Fibroblast of villous mesenchyme (primary cell): ENCODE measurements around the gene ULBP1. TPM values are rescaled to one million over a fixed set of nuclear protein-coding genes. Genes with fewer than 3 reads are reported as not detected.
"Not testable (repeated sequence)": the region's sequence is repeated elsewhere in the genome, so short reads cannot be mapped to it uniquely, and the experiment has no call there.

Experiments used
- DNase-seq: peaks from one replicate; pipeline ENCODE4 v3.0.0-alpha.2; 2010; ENCODE audit warnings: low read depth
- H3K4me3 ChIP-seq: 2 replicates; pipeline ENCODE4 v1.5.1; 2011; ENCODE audit warnings: low read depth, mild to moderate bottlenecking, low read length
- total RNA-seq: library from RNA; depleted of rRNA; stranded (reverse); fragments of >200 nt; gene quantifications from 2 replicates; pipeline ENCODE4 v1.2.3, GENCODE V29; 2012
- TF ChIP-seq, protein P1 (sequence below): IDR thresholded peaks from 2 replicates; pipeline ENCODE4 v1.5.1; 2012; ENCODE audit warnings: low read depth, mild to moderate bottlenecking, low read length; ENCODE audit not compliant: insufficient read depth

Gene ULBP1
- total RNA-seq, 1 donor, result 0.43 TPM

- H3K4me3 ChIP-seq, result no peak overlapping the region
- TF ChIP-seq, protein P1, sequence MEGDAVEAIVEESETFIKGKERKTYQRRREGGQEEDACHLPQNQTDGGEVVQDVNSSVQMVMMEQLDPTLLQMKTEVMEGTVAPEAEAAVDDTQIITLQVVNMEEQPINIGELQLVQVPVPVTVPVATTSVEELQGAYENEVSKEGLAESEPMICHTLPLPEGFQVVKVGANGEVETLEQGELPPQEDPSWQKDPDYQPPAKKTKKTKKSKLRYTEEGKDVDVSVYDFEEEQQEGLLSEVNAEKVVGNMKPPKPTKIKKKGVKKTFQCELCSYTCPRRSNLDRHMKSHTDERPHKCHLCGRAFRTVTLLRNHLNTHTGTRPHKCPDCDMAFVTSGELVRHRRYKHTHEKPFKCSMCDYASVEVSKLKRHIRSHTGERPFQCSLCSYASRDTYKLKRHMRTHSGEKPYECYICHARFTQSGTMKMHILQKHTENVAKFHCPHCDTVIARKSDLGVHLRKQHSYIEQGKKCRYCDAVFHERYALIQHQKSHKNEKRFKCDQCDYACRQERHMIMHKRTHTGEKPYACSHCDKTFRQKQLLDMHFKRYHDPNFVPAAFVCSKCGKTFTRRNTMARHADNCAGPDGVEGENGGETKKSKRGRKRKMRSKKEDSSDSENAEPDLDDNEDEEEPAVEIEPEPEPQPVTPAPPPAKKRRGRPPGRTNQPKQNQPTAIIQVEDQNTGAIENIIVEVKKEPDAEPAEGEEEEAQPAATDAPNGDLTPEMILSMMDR, result no peak
- no peak for DNase-seq
Measured at GRCh38 chr6:149921361-149921760, 42.4 kb upstream of the ULBP1 start.

- DNase-seq, H3K4me3 ChIP-seq: not testable (repeated sequence)
Measured at GRCh38 chr6:149922091-149922490, 41.7 kb upstream of the ULBP1 start.

DNA sequence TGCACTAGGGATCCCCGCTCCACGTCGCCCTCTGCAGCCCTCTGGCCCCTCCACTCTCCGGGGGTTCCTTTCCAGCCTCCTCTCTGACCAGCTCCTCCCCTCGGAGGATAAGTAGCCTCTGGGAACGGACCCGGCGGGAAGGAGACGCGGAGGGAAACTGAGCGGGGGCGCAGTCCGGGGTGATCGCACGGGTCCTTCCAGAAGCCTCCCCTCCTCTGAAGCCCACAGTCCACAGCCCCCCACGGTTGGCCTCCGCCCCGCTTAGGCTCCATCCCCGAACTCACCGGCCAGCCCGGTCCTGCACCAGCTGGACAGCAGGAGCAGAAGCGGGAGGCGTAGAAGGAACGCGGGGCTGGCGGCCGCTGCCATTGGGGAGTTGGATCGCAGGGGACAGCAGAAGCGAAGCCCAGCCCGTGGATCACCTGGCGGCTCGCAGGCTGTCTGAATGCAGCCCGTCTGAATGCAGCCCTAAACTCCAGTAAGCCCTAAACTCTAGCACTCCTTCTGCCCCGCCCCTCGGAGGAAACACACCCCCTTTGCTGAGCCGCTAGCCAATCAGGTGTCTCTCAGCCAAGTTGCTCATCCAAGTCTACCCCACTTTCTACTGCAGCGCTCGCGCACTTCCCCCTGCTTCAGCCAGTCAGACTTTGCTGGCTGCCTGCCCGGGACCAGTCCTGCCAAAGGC lies 41.0 kb upstream of the ULBP1 start, which contains the start of gene RAET1G:
TSS of gene RAET1G (minus strand) at position 480 of the 685 bp plus-strand sequence. CDS start at position 369, 111 bp downstream.
- DNase-seq, result peak; percentile 92
- TF ChIP-seq, protein P1, result no peak

GRCh38 chr6:149923327-149923986 lies 40.3 kb upstream of the ULBP1 start:
- TF ChIP-seq, protein P1, result no peak
- peak overlapping the region; percentile 60 for H3K4me3 ChIP-seq
- DNase-seq, result no peak

More for the DNA sequence above, 41.0 kb upstream of the ULBP1 start, which contains the start of gene RAET1G:
- peak within 1 kb of the TSS; percentile 60 for H3K4me3 ChIP-seq

GRCh38 chr6:149924206-149924932 lies 39.4 kb upstream of the ULBP1 start:
- no peak for DNase-seq
- no peak overlapping the region for H3K4me3 ChIP-seq
- TF ChIP-seq, protein P1, result no peak

DNA sequence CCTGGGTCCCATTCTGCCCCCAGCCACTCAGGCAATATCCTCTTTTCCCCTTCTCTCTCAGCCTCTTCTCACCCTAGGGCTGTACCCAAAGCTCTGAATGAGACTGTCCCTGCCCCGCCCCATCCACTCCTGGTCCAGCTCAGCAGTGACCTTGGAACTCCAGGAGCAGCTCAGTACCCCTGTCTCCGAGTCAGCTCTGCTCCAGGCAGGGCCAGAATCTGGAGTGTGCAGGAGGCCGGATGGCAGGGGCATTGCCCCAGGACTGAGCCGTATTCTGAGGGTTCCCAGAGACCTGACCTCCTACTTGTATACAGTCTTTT lies 38.9 kb upstream of the ULBP1 start:
- no peak overlapping the region for H3K4me3 ChIP-seq
- TF ChIP-seq, protein P1, result no peak
- DNase-seq, result no peak
